ENCODE measurements around the gene CDK6.
"Not testable (repeated sequence)": the region's sequence is repeated elsewhere in the genome, so short reads cannot be mapped to it uniquely, and the experiment has no call there.

The CDK6 gene

GRCh38 chr7:92873776-92874175 lies 37.4 kb upstream of the CDK6 start:
- Histone ChIP-seq H3K36me3 (ENCODE audit: insufficient read depth, low read length) (no peaks in the 10 kb centered on the region), H3K4me1 (ENCODE audit: control insufficient read depth, insufficient read depth, low read length, unreplicated experiment) (peaks cover 30% of the 10 kb centered on the region), H3K27me3 (ENCODE audit: insufficient read depth, low read length) (no peaks in the 10 kb centered on the region), H3K79me2 (ENCODE audit: control insufficient read depth, insufficient read depth, low read length, unreplicated experiment) (no peaks in the 10 kb centered on the region), H2AFZ (ENCODE audit: low read length, unreplicated experiment) (no peak overlapping the region), H3K27ac (ENCODE audit: low read depth, low read length) (no peak overlapping the region), H3K4me3 (ENCODE audit: low read depth, low read length) (no peak overlapping the region)

- H2AFZ ChIP-seq (ENCODE audit: low read length, unreplicated experiment) = peak overlapping the region; percentile 31
- no peaks in the 10 kb centered on the region for H3K79me2 ChIP-seq (ENCODE audit: control insufficient read depth, insufficient read depth, low read length, unreplicated experiment)
- H3K27me3 ChIP-seq (ENCODE audit: insufficient read depth, low read length) = no peaks in the 10 kb centered on the region
Measured at GRCh38 chr7:92872701-92873100, 36.3 kb upstream of the CDK6 start.

GRCh38 chr7:92868683-92869293 lies 32.4 kb upstream of the CDK6 start:
- no peak overlapping the region for H3K27ac ChIP-seq (ENCODE audit: low read depth, low read length)
- H3K27me3 ChIP-seq (ENCODE audit: insufficient read depth, low read length) = no peaks in the 10 kb centered on the region
- H3K4me1 ChIP-seq (ENCODE audit: control insufficient read depth, insufficient read depth, low read length, unreplicated experiment) = peaks cover 17% of the 10 kb centered on the region
- no peak overlapping the region for H3K4me3 ChIP-seq (ENCODE audit: low read depth, low read length)
- H2AFZ ChIP-seq (ENCODE audit: low read length, unreplicated experiment) = no peak overlapping the region
- H3K36me3 ChIP-seq (ENCODE audit: insufficient read depth, low read length) = no peaks in the 10 kb centered on the region
- H3K79me2 ChIP-seq (ENCODE audit: control insufficient read depth, insufficient read depth, low read length, unreplicated experiment) = no peaks in the 10 kb centered on the region

More at GRCh38 chr7:92872701-92873100, 36.3 kb upstream of the CDK6 start:
- Histone ChIP-seq H3K27ac (ENCODE audit: low read depth, low read length) (no peak overlapping the region), H3K4me1 (ENCODE audit: control insufficient read depth, insufficient read depth, low read length, unreplicated experiment) (peaks cover 30% of the 10 kb centered on the region), H3K4me3 (ENCODE audit: low read depth, low read length) (no peak overlapping the region), H3K36me3 (ENCODE audit: insufficient read depth, low read length) (no peaks in the 10 kb centered on the region)

GRCh38 chr7:92864169-92864568 lies 27.8 kb upstream of the CDK6 start:
- H3K4me3 ChIP-seq (ENCODE audit: low read depth, low read length); H3K27ac ChIP-seq (ENCODE audit: low read depth, low read length); H3K4me1 ChIP-seq (ENCODE audit: control insufficient read depth, insufficient read depth, low read length, unreplicated experiment); H2AFZ ChIP-seq (ENCODE audit: low read length, unreplicated experiment); H3K27me3 ChIP-seq (ENCODE audit: insufficient read depth, low read length); H3K36me3 ChIP-seq (ENCODE audit: insufficient read depth, low read length); H3K79me2 ChIP-seq (ENCODE audit: control insufficient read depth, insufficient read depth, low read length, unreplicated experiment): not testable (repeated sequence)

- no peaks in the 10 kb centered on the region for H3K27me3 ChIP-seq (ENCODE audit: insufficient read depth, low read length)
- H3K4me3 ChIP-seq (ENCODE audit: low read depth, low read length) = no peak overlapping the region
- no peaks in the 10 kb centered on the region for H3K36me3 ChIP-seq (ENCODE audit: insufficient read depth, low read length)
- no peak overlapping the region for H2AFZ ChIP-seq (ENCODE audit: low read length, unreplicated experiment)
- no peaks in the 10 kb centered on the region for H3K79me2 ChIP-seq (ENCODE audit: control insufficient read depth, insufficient read depth, low read length, unreplicated experiment)
- H3K27ac ChIP-seq (ENCODE audit: low read depth, low read length) = no peak overlapping the region
- no peaks in the 10 kb centered on the region for H3K4me1 ChIP-seq (ENCODE audit: control insufficient read depth, insufficient read depth, low read length, unreplicated experiment)
Measured at GRCh38 chr7:92856436-92856835, 20.1 kb upstream of the CDK6 start.

GRCh38 chr7:92854501-92855238 lies 18.3 kb upstream of the CDK6 start:
- Histone ChIP-seq H3K4me1 (ENCODE audit: control insufficient read depth, insufficient read depth, low read length, unreplicated experiment) (no peaks in the 10 kb centered on the region), H3K36me3 (ENCODE audit: insufficient read depth, low read length) (no peaks in the 10 kb centered on the region), H3K4me3 (ENCODE audit: low read depth, low read length) (no peak overlapping the region), H3K27ac (ENCODE audit: low read depth, low read length) (no peak overlapping the region), H3K27me3 (ENCODE audit: insufficient read depth, low read length) (no peaks in the 10 kb centered on the region), H3K79me2 (ENCODE audit: control insufficient read depth, insufficient read depth, low read length, unreplicated experiment) (no peaks in the 10 kb centered on the region), H2AFZ (ENCODE audit: low read length, unreplicated experiment) (no peak overlapping the region)

GRCh38 chr7:92851732-92852131 lies 15.4 kb upstream of the CDK6 start:
- Histone ChIP-seq H2AFZ (ENCODE audit: low read length, unreplicated experiment) (no peak overlapping the region), H3K4me1 (ENCODE audit: control insufficient read depth, insufficient read depth, low read length, unreplicated experiment) (peaks cover 4% of the 10 kb centered on the region), H3K27me3 (ENCODE audit: insufficient read depth, low read length) (no peaks in the 10 kb centered on the region), H3K27ac (ENCODE audit: low read depth, low read length) (no peak overlapping the region), H3K4me3 (ENCODE audit: low read depth, low read length) (no peak overlapping the region), H3K36me3 (ENCODE audit: insufficient read depth, low read length) (no peaks in the 10 kb centered on the region), H3K79me2 (ENCODE audit: control insufficient read depth, insufficient read depth, low read length, unreplicated experiment) (no peaks in the 10 kb centered on the region)

GRCh38 chr7:92850516-92850915 lies 14.1 kb upstream of the CDK6 start:
- H3K27me3 ChIP-seq (ENCODE audit: insufficient read depth, low read length) = no peaks in the 10 kb centered on the region
- no peak overlapping the region for H3K27ac ChIP-seq (ENCODE audit: low read depth, low read length)
- no peaks in the 10 kb centered on the region for H3K36me3 ChIP-seq (ENCODE audit: insufficient read depth, low read length)
- H3K79me2 ChIP-seq (ENCODE audit: control insufficient read depth, insufficient read depth, low read length, unreplicated experiment) = no peaks in the 10 kb centered on the region
- no peak overlapping the region for H3K4me3 ChIP-seq (ENCODE audit: low read depth, low read length)
- H3K4me1 ChIP-seq (ENCODE audit: control insufficient read depth, insufficient read depth, low read length, unreplicated experiment) = peaks cover 4% of the 10 kb centered on the region
- no peak overlapping the region for H2AFZ ChIP-seq (ENCODE audit: low read length, unreplicated experiment)

GRCh38 chr7:92849322-92849721 lies 12.9 kb upstream of the CDK6 start:
- no peak overlapping the region for H3K4me3 ChIP-seq (ENCODE audit: low read depth, low read length)
- H2AFZ ChIP-seq (ENCODE audit: low read length, unreplicated experiment) = no peak overlapping the region
- no peak overlapping the region for H3K27ac ChIP-seq (ENCODE audit: low read depth, low read length)
- H3K36me3 ChIP-seq (ENCODE audit: insufficient read depth, low read length) = no peaks in the 10 kb centered on the region
- no peaks in the 10 kb centered on the region for H3K27me3 ChIP-seq (ENCODE audit: insufficient read depth, low read length)
- H3K4me1 ChIP-seq (ENCODE audit: control insufficient read depth, insufficient read depth, low read length, unreplicated experiment) = peaks cover 4% of the 10 kb centered on the region
- H3K79me2 ChIP-seq (ENCODE audit: control insufficient read depth, insufficient read depth, low read length, unreplicated experiment) = no peaks in the 10 kb centered on the region

GRCh38 chr7:92848851-92849250 lies 12.5 kb upstream of the CDK6 start:
- H2AFZ ChIP-seq (ENCODE audit: low read length, unreplicated experiment) = no peak overlapping the region
- H3K4me3 ChIP-seq (ENCODE audit: low read depth, low read length) = no peak overlapping the region
- no peaks in the 10 kb centered on the region for H3K36me3 ChIP-seq (ENCODE audit: insufficient read depth, low read length)
- no peak overlapping the region for H3K27ac ChIP-seq (ENCODE audit: low read depth, low read length)
- H3K4me1 ChIP-seq (ENCODE audit: control insufficient read depth, insufficient read depth, low read length, unreplicated experiment) = peaks cover 4% of the 10 kb centered on the region
- no peaks in the 10 kb centered on the region for H3K79me2 ChIP-seq (ENCODE audit: control insufficient read depth, insufficient read depth, low read length, unreplicated experiment)
- no peaks in the 10 kb centered on the region for H3K27me3 ChIP-seq (ENCODE audit: insufficient read depth, low read length)

GRCh38 chr7:92848441-92848840 lies 12.1 kb upstream of the CDK6 start:
- H3K4me1 ChIP-seq (ENCODE audit: control insufficient read depth, insufficient read depth, low read length, unreplicated experiment) = peaks cover 4% of the 10 kb centered on the region
- H2AFZ ChIP-seq (ENCODE audit: low read length, unreplicated experiment) = no peak overlapping the region
- no peaks in the 10 kb centered on the region for H3K79me2 ChIP-seq (ENCODE audit: control insufficient read depth, insufficient read depth, low read length, unreplicated experiment)
- no peaks in the 10 kb centered on the region for H3K27me3 ChIP-seq (ENCODE audit: insufficient read depth, low read length)
- no peak overlapping the region for H3K4me3 ChIP-seq (ENCODE audit: low read depth, low read length)
- no peaks in the 10 kb centered on the region for H3K36me3 ChIP-seq (ENCODE audit: insufficient read depth, low read length)
- no peak overlapping the region for H3K27ac ChIP-seq (ENCODE audit: low read depth, low read length)
